H9 (cell line): ENCODE results near the gene KRTAP5-11. TPM values are rescaled to one million over a fixed set of nuclear protein-coding genes. Genes with fewer than 3 reads are reported as not detected.

Experiments used
- DNase-seq: peaks from one replicate; pipeline ENCODE4 v3.0.0-alpha.2; 2017
- H2AFZ ChIP-seq: one replicate; pipeline ENCODE4 v1.6.1; 2013; ENCODE audit warnings: mild to moderate bottlenecking, low read length, control low read depth, moderate library complexity
- H2AK5ac ChIP-seq: 2 replicates; pipeline ENCODE4 v1.6.1; 2013; ENCODE audit warnings: low read length, control low read depth, mixed read lengths; ENCODE audit not compliant: insufficient read length
- H2BK120ac ChIP-seq: one replicate; pipeline ENCODE4 v1.6.1; 2013; ENCODE audit warnings: low read depth, mild to moderate bottlenecking, low read length, control low read depth, inconsistent platforms; ENCODE audit not compliant: poor library complexity, severe bottlenecking
- H2BK12ac ChIP-seq: 2 replicates; pipeline ENCODE4 v1.6.1; 2013; ENCODE audit warnings: low read length, control low read depth, mixed read lengths, low read depth; ENCODE audit not compliant: insufficient read length
- H2BK15ac ChIP-seq: 2 replicates; pipeline ENCODE4 v1.6.1; 2013; ENCODE audit warnings: low read depth, low read length, control low read depth
- H2BK20ac ChIP-seq: one replicate; pipeline ENCODE4 v1.6.1; 2013; ENCODE audit warnings: low read depth, mild to moderate bottlenecking, low read length, control low read depth, inconsistent platforms; ENCODE audit not compliant: poor library complexity, severe bottlenecking
- H2BK5ac ChIP-seq: 2 replicates; pipeline ENCODE4 v1.6.1; 2013; ENCODE audit warnings: low read length, control low read depth, mixed read lengths; ENCODE audit not compliant: insufficient read length
- H3K14ac ChIP-seq: 2 replicates; pipeline ENCODE4 v1.6.1; 2013; ENCODE audit warnings: low read length, control low read depth; ENCODE audit not compliant: insufficient read depth
- H3K18ac ChIP-seq: 2 replicates; pipeline ENCODE4 v1.6.1; 2013; ENCODE audit warnings: low read depth, mild to moderate bottlenecking, mixed read lengths, low read length, control low read depth; ENCODE audit not compliant: insufficient read length
- H3K23ac ChIP-seq: 2 replicates; pipeline ENCODE4 v1.6.1; 2013; ENCODE audit warnings: low read length, control low read depth, mixed read lengths, low read depth; ENCODE audit not compliant: insufficient read length
- H3K23me2 ChIP-seq: 2 replicates; pipeline ENCODE4 v1.6.1; 2013; ENCODE audit warnings: low read depth, mild to moderate bottlenecking, mixed read lengths, low read length, control low read depth; ENCODE audit not compliant: insufficient read length, poor library complexity, severe bottlenecking
- H3K27ac ChIP-seq: 2 replicates; pipeline ENCODE4 v1.5.1; 2013; ENCODE audit warnings: low read length, control low read depth, mixed read lengths, low read depth; ENCODE audit not compliant: insufficient read length
- H3K27me3 ChIP-seq: 2 replicates; pipeline ENCODE4 v1.6.1; 2013; ENCODE audit warnings: low read length, control low read depth, inconsistent platforms; ENCODE audit not compliant: insufficient read depth
- H3K4ac ChIP-seq: 2 replicates; pipeline ENCODE4 v1.6.1; 2013; ENCODE audit warnings: low read depth, mild to moderate bottlenecking, control low read depth, inconsistent platforms, low read length, moderate library complexity
- H3K4me1 ChIP-seq: 2 replicates; pipeline ENCODE4 v1.6.1; 2013; ENCODE audit warnings: low read length, control low read depth, inconsistent platforms; ENCODE audit not compliant: insufficient read depth
- H3K4me2 ChIP-seq: 2 replicates; pipeline ENCODE4 v1.6.1; 2013; ENCODE audit warnings: low read length, control low read depth, mixed read lengths; ENCODE audit not compliant: insufficient read length, insufficient read depth
- H3K56ac ChIP-seq: 2 replicates; pipeline ENCODE4 v1.6.1; 2013; ENCODE audit warnings: low read depth, mild to moderate bottlenecking, mixed read lengths, low read length, control low read depth; ENCODE audit not compliant: insufficient read length
- H3K79me1 ChIP-seq: 2 replicates; pipeline ENCODE4 v1.6.1; 2013; ENCODE audit warnings: low read depth, mild to moderate bottlenecking, moderate library complexity, low read length, control low read depth, inconsistent platforms; ENCODE audit not compliant: insufficient read depth, poor library complexity, severe bottlenecking
- H3K79me2 ChIP-seq: 2 replicates; pipeline ENCODE4 v1.6.1; 2013; ENCODE audit warnings: low read length, control low read depth, inconsistent platforms; ENCODE audit not compliant: insufficient read depth
- H3K9ac ChIP-seq: 2 replicates; pipeline ENCODE4 v1.6.1; 2013; ENCODE audit warnings: low read length, control low read depth, mixed read lengths; ENCODE audit not compliant: insufficient read length; ENCODE audit errors: extremely low read depth
- H3K9me3 ChIP-seq: one replicate; pipeline ENCODE4 v1.6.1; 2013; ENCODE audit warnings: low read depth, low read length, inconsistent platforms; ENCODE audit not compliant: control insufficient read depth
- H3T11ph ChIP-seq: one replicate; pipeline ENCODE4 v1.6.1; 2013; ENCODE audit warnings: mild to moderate bottlenecking, low read length, control low read depth, inconsistent platforms
- H4K20me1 ChIP-seq: one replicate; pipeline ENCODE4 v1.6.1; 2013; ENCODE audit not compliant: control insufficient read depth, insufficient read length, insufficient read depth
- H4K5ac ChIP-seq: 2 replicates; pipeline ENCODE4 v1.6.1; 2013; ENCODE audit warnings: low read depth, mild to moderate bottlenecking, mixed read lengths, low read length, control low read depth; ENCODE audit not compliant: insufficient read length
- H4K8ac ChIP-seq: replicated peaks from 2 replicates; pipeline ENCODE4 v1.6.1; 2013; ENCODE audit warnings: low read length, control low read depth, mixed read lengths, low read depth; ENCODE audit not compliant: insufficient read length
- H4K91ac ChIP-seq: 2 replicates; pipeline ENCODE4 v1.6.1; 2013; ENCODE audit warnings: low read depth, mild to moderate bottlenecking, moderate library complexity, mixed read lengths, low read length, control low read depth; ENCODE audit not compliant: insufficient read length
- H3K27ac Mint-ChIP-seq, 3 experiments: 2 replicates in 2 of 3; 3 replicates in 1 of 3; pipeline ENCODE4 v1.8.0; 2020 to 2021; ENCODE audit warnings: mixed read lengths in 3 of 3, mild to moderate bottlenecking in 1 of 3, moderate library complexity in 1 of 3
- H3K27me3 Mint-ChIP-seq: 2 replicates; pipeline ENCODE4 v1.8.0; 2021; ENCODE audit warnings: low read depth, mild to moderate bottlenecking, moderate library complexity, mixed read lengths
- H3K36me3 Mint-ChIP-seq, 3 experiments: 2 replicates in 2 of 3; 3 replicates in 1 of 3; pipeline ENCODE4 v1.8.0; 2020 to 2021; ENCODE audit warnings: low read depth in 3 of 3, mixed read lengths in 3 of 3; ENCODE audit not compliant: insufficient read depth in 1 of 3
- H3K4me1 Mint-ChIP-seq, 2 experiments: 2 replicates each; pipeline ENCODE4 v1.8.0; 2020; ENCODE audit warnings: mixed read lengths in 2 of 2
- H3K4me3 Mint-ChIP-seq, 2 experiments: 2 replicates in 1 of 2; 3 replicates in 1 of 2; pipeline ENCODE4 v1.8.0; 2020 to 2021; ENCODE audit warnings: mild to moderate bottlenecking in 2 of 2, mixed read lengths in 2 of 2, moderate library complexity in 1 of 2
- H3K9me3 Mint-ChIP-seq, 2 experiments: 2 replicates in 1 of 2; 3 replicates in 1 of 2; pipeline ENCODE4 v1.8.0; 2020; ENCODE audit warnings: mild to moderate bottlenecking in 2 of 2, mixed read lengths in 2 of 2, moderate library complexity in 1 of 2
- CTCF ChIP-seq: fragments of 200-600 bp; sonication (generic); conservative IDR thresholded peaks from 3 replicates; pipeline ENCODE4 v1.8.0; 2021; ENCODE audit warnings: antibody characterized with exemption, mild to moderate bottlenecking
- WGBS: extraction: QIAGEN DNeasy Blood & Tissue Kit; methylation state at CpG from one replicate; pipeline ENCODE4 v1.1.7; 2013; ENCODE audit warnings: missing lambda C conversion rate, low lambda C conversion rate, mixed read lengths; ENCODE audit not compliant: insufficient read length; ENCODE audit errors: extremely low coverage; 5-methylcytosine and 5-hydroxymethylcytosine counted together
- total RNA-seq: library from RNA; stranded (reverse); gene quantifications from 2 replicates; pipeline ENCODE4 v1.2.1, GENCODE V29; 2021

Gene KRTAP5-11
- total RNA-seq, 1 experiment from 2014 or later = not detected

GRCh38 chr11:71551711-71552110 lies 31.0 kb downstream of the KRTAP5-11 start:
- Mint-ChIP-seq H3K27ac (no peak overlapping the region), H3K9me3 (peaks cover 0 to 2% of the 10 kb centered on the region in 2 experiments; a peak in 1 of 5 replicates), H3K27me3 (peaks cover 29% of the 10 kb centered on the region), H3K36me3 (peaks cover 0 to under 1% (median 0%) of the 10 kb centered on the region in 3 experiments; a peak in 3 of 7 replicates), H3K4me1 (peaks cover 6 to 9% of the 10 kb centered on the region in 2 experiments; a peak in 3 of 4 replicates), H3K4me3 (no peak overlapping the region)
- no peak for DNase-seq
- no CpG with 5 or more reads among the region's 1 CpG for WGBS
- Histone ChIP-seq H2AFZ (no peak overlapping the region), H2BK15ac (no peak overlapping the region), H4K8ac (no peak overlapping the region), H2BK12ac (no peak overlapping the region), H3K9ac (no peak overlapping the region), H3K79me2 (no peaks in the 10 kb centered on the region), H3T11ph (no peak overlapping the region), H3K27me3 (no peaks in the 10 kb centered on the region), H4K5ac (no peak overlapping the region), H2AK5ac (no peak overlapping the region), H3K4me1 (no peaks in the 10 kb centered on the region), H3K27ac (no peak overlapping the region), H3K9me3 (no peaks in the 10 kb centered on the region), H2BK5ac (no peak overlapping the region), H3K4ac (no peak overlapping the region), H3K79me1 (no peaks in the 10 kb centered on the region), H3K18ac (no peak overlapping the region), H3K4me2 (no peak overlapping the region), H4K20me1 (no peaks in the 10 kb centered on the region), H3K23me2 (no peaks in the 10 kb centered on the region), H3K14ac (no peak overlapping the region), H2BK20ac (no peak overlapping the region), H4K91ac (no peak overlapping the region), H2BK120ac (no peak overlapping the region), H3K23ac (no peak overlapping the region), H3K56ac (no peak overlapping the region)
- TF ChIP-seq CTCF = no peak
